Osteoblast (primary cell): ENCODE data around the gene SPTLC3. TPM values are rescaled to one million over a fixed set of nuclear protein-coding genes. Genes with fewer than 3 reads are reported as not detected.

Source experiments
- DNase-seq: peaks from one replicate; pipeline ENCODE4 v3.0.0; 2011; ENCODE audit warnings: low spot score, mixed read lengths; ENCODE audit not compliant: insufficient read length; ENCODE audit errors: missing footprints
- H2AFZ ChIP-seq: 2 replicates; pipeline ENCODE4 v1.6.0; 2011; ENCODE audit warnings: mild to moderate bottlenecking, low read length
- H3K27ac ChIP-seq: 2 replicates; pipeline ENCODE4 v1.5.1; 2011; ENCODE audit warnings: mild to moderate bottlenecking, low read depth, low read length, moderate library complexity
- H3K27me3 ChIP-seq: 2 replicates; pipeline ENCODE4 v1.6.0; 2012; ENCODE audit warnings: mild to moderate bottlenecking, control low read depth, inconsistent platforms, low read length, moderate library complexity; ENCODE audit not compliant: insufficient read depth
- H3K36me3 ChIP-seq: 2 replicates; pipeline ENCODE4 v1.5.1; 2011; ENCODE audit warnings: mild to moderate bottlenecking, low read length, control low read depth, moderate library complexity; ENCODE audit not compliant: insufficient read depth
- H3K4me1 ChIP-seq: 2 replicates; pipeline ENCODE4 v1.5.1; 2011; ENCODE audit warnings: mild to moderate bottlenecking, low read length, control low read depth, moderate library complexity; ENCODE audit not compliant: insufficient read depth
- H3K4me2 ChIP-seq: 2 replicates; pipeline ENCODE4 v1.6.0; 2011; ENCODE audit warnings: mild to moderate bottlenecking, low read length; ENCODE audit not compliant: insufficient read depth
- H3K4me3 ChIP-seq: fragments of 200-600 bp; sonication (generic); 3 replicates; pipeline ENCODE4 v1.5.1; 2012; ENCODE audit warnings: mild to moderate bottlenecking, low read length, inconsistent platforms; ENCODE audit not compliant: insufficient read depth
- H3K79me2 ChIP-seq: 2 replicates; pipeline ENCODE4 v1.6.0; 2012; ENCODE audit warnings: mild to moderate bottlenecking, low read length, control low read depth, inconsistent platforms; ENCODE audit not compliant: insufficient read depth
- H3K9me3 ChIP-seq: 2 replicates; pipeline ENCODE4 v1.5.1; 2011; ENCODE audit warnings: low read depth, low read length, control low read depth
- H4K20me1 ChIP-seq: 2 replicates; pipeline ENCODE4 v1.6.0; 2012; ENCODE audit warnings: mild to moderate bottlenecking, low read length, control low read depth; ENCODE audit not compliant: insufficient read depth
- total RNA-seq: library from RNA; depleted of rRNA; stranded (reverse); fragments of >200 nt; gene quantifications from 2 replicates; pipeline ENCODE4 v1.2.3, GENCODE V29; 2012
- TF ChIP-seq, protein P1 (sequence below): IDR thresholded peaks from 2 replicates; pipeline ENCODE4 v1.5.1; 2011; ENCODE audit warnings: mild to moderate bottlenecking, low read depth, low read length, moderate library complexity; ENCODE audit errors: extremely low read depth

SPTLC3 gene
- total RNA-seq, 1 donor = 14.8 TPM

DNA sequence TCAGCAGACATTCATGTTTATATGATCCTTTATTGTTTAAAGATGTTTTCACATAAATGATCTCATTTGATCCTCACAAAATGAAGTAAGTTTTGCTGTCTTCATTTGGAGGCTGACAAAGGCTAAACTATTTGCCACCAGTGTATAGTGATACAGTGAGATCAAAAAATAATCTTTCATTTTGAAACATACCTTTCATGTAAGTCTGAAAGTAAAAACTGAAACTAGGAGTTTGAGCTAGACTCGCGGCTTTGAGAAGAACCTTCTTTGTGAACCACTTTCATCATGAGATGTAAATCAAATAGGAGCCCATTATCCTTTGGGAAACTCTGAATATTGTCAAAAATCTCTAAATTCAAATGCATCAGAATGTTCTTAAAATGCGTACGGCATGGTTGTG, 40.3 kb upstream of the SPTLC3 start:
- Histone ChIP-seq H3K79me2 (no peaks in the 10 kb centered on the region), H3K9me3 (no peaks in the 10 kb centered on the region), H3K4me3 (no peak overlapping the region), H3K27ac (no peak overlapping the region), H2AFZ (no peak overlapping the region), H3K36me3 (no peaks in the 10 kb centered on the region), H3K4me1 (peaks cover 4% of the 10 kb centered on the region), H3K27me3 (no peaks in the 10 kb centered on the region), H4K20me1 (no peaks in the 10 kb centered on the region), H3K4me2 (no peak overlapping the region)
- TF ChIP-seq, protein P1, sequence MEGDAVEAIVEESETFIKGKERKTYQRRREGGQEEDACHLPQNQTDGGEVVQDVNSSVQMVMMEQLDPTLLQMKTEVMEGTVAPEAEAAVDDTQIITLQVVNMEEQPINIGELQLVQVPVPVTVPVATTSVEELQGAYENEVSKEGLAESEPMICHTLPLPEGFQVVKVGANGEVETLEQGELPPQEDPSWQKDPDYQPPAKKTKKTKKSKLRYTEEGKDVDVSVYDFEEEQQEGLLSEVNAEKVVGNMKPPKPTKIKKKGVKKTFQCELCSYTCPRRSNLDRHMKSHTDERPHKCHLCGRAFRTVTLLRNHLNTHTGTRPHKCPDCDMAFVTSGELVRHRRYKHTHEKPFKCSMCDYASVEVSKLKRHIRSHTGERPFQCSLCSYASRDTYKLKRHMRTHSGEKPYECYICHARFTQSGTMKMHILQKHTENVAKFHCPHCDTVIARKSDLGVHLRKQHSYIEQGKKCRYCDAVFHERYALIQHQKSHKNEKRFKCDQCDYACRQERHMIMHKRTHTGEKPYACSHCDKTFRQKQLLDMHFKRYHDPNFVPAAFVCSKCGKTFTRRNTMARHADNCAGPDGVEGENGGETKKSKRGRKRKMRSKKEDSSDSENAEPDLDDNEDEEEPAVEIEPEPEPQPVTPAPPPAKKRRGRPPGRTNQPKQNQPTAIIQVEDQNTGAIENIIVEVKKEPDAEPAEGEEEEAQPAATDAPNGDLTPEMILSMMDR = no peak
- no peak for DNase-seq

DNA sequence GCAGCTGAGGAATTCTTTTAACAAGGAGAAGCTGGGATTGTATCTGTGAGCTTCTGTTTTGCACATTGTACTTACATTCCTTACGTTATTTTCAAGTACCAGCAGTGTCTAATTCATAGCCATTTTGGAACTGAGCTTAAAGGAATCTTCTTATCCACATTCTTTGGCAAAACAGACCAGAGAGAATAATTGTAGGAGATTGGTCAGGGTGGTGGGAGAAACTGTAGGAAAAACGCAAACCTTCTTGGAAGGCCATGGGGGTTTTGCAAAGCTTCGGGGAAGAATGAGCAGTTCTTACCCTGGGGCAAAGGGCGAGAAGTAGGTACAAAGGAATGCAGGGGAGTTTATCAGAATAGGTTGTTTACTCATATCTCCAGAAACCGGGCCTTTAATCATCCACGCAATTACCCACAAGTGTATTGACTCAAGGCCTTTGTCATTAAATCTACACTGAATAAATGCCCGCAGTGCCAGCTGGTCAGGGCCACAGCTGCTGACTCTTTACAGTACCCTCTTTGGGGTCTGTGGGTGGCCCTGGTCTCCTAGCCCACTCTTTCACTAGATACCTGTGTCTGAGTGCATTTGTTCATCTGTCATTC, 39.6 kb upstream of the SPTLC3 start:
- H3K27me3 ChIP-seq = no peaks in the 10 kb centered on the region
- no peak for DNase-seq
- no peaks in the 10 kb centered on the region for H4K20me1 ChIP-seq
- H3K4me2 ChIP-seq = no peak overlapping the region
- H2AFZ ChIP-seq = no peak overlapping the region
- H3K9me3 ChIP-seq = no peaks in the 10 kb centered on the region
- no peak overlapping the region for H3K4me3 ChIP-seq
- H3K27ac ChIP-seq = no peak overlapping the region
- peaks cover 4% of the 10 kb centered on the region for H3K4me1 ChIP-seq
- H3K36me3 ChIP-seq = no peaks in the 10 kb centered on the region
- H3K79me2 ChIP-seq = no peaks in the 10 kb centered on the region
- TF ChIP-seq, protein P1 = no peak

DNA sequence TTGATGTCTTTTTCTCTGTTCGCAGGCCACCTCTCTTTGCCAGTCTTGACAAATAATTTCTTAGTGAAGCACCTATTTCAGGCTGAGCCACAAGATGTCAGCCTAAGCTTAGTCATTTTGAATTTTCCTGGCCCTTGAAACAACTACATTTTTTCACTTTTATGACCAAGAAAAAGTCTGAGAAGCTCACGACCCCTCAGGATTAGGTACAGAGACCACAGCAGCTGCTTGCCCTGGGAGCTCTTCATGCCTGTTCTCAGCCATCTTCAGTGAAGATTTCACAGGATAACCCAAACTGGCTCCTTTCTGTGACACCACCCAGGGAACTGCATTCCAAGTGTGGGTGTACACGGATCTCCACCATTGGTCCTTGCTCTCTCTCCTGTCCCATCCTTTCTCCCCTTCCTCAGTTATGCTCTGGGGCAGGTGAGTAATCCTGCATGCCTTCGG, 38.4 kb upstream of the SPTLC3 start:
- Histone ChIP-seq H3K79me2 (no peaks in the 10 kb centered on the region), H3K4me2 (peak overlapping the region; percentile 49), H3K4me3 (no peak overlapping the region), H3K36me3 (no peaks in the 10 kb centered on the region), H3K4me1 (peaks cover 4% of the 10 kb centered on the region), H3K9me3 (no peaks in the 10 kb centered on the region), H4K20me1 (no peaks in the 10 kb centered on the region), H2AFZ (peak overlapping the region; percentile 24), H3K27ac (no peak overlapping the region), H3K27me3 (no peaks in the 10 kb centered on the region)
- TF ChIP-seq, protein P1 = peak; percentile 72
- DNase-seq = peak; percentile 62

DNA sequence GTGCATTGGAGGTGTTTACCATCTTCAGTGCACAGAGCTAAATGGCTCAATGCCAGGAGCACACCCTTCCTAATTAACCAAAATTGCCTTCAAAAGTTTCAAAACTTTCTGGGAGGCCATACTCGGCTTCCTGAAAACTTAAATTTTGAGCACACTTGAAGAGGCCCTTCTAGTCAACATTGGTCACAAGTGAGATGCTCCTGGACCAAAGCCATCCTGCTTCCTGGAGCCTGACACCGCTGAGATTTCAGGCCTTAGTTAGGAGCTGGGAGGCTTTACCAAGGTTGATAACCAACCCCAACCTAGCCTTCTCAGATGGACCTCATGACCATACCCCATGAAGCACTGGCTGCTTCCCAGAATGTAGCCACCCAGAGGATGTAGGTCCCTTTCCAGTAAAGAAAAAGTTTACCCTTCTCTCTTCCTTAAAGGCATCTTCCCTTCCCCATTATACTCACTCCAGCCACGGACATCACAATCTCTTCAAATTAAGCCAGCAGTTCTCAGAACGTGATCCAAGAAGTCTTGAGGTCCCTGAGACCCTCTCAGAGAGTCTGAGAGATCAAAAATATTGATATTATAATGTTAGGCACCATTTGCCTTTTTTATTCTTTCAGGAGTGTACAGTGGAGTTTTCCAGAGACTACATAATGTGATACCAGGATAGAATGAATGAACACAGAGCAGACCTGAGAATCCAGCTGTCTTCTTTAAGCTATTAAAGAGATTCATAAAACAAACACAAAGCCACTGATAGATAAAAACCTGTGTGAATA, 32.8 kb upstream of the SPTLC3 start:
- no peak overlapping the region for H2AFZ ChIP-seq
- H4K20me1 ChIP-seq = no peaks in the 10 kb centered on the region
- no peaks in the 10 kb centered on the region for H3K9me3 ChIP-seq
- H3K27ac ChIP-seq = no peak overlapping the region
- no peaks in the 10 kb centered on the region for H3K79me2 ChIP-seq
- no peak overlapping the region for H3K4me2 ChIP-seq
- no peak overlapping the region for H3K4me3 ChIP-seq
- TF ChIP-seq, protein P1 = no peak
- no peaks in the 10 kb centered on the region for H3K36me3 ChIP-seq
- H3K4me1 ChIP-seq = no peaks in the 10 kb centered on the region
- no peak for DNase-seq
- H3K27me3 ChIP-seq = no peaks in the 10 kb centered on the region
